SKM-1 (cell line): ENCODE data around the gene RFPL2.
"Not testable (repeated sequence)": the region's sequence is repeated elsewhere in the genome, so short reads cannot be mapped to it uniquely, and the experiment has no call there.

Source experiments
- DNase-seq: peaks from one replicate; lab custom pipeline; 2025; ENCODE audit not compliant: unreplicated experiment; lab: John Stamatoyannopoulos, UW

The RFPL2 gene

DNA sequence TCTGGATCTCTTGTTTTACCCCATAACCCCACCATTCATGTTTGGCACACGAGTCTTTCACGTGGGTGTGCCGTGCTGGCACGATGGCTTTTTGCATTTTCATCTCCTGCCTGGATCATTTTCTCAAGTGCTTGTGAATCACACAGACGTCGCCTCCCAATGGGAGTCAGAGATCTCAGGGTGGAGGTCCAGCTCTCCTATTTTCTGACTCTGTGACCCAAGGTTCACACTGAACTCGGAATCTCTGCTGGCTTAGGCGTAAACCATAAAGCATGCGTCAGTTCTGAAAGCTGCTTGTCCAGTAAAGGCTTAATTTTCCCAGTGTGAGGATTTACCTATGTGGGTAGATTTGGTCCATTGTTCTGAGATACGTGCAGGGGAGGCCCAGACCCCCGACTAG is 29.8 kb downstream of the RFPL2 start:
- no peak for DNase-seq

GRCh38 chr22:32165681-32166080 is 39.2 kb downstream of the RFPL2 start:
- DNase-seq, result no peak

DNA sequence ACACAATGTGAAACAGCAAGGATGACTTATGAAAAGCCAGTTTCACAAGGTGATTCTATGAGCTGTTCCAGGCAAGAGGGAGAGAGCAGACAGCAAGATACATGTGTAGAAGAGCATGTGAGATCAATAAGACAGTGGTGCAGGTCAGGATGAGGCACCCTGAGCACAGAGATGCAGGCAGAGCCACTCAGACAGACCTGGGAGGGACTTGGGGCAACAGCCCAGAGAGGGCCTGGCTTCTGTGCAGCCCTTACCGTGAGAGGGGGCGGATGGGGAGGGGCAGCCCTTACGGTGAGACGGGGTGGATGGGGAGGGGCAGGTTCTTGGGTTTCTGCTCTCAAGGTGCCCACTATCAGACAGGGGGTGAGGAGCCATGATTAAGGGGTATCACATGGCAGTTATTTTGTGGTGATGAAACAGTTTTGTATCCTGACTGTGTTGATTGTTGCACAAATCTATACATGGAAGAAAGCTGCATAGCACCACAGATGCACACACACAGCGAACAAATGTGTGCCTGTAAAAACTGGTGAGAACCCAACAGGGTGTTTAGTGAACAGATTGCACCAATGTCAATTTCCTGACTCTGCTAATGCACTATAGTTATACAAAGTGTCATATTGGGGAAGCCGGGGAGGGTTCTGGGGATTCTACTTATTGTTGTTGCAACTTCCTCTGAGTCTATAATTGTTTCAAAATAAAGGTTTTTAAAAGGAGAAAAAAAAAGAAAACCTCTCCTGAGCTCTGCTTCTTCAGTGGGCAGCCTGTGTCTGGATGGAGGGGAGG is 40.6 kb downstream of the RFPL2 start:
- peak; percentile 51 for DNase-seq

GRCh38 chr22:32160411-32160810 is 44.5 kb downstream of the RFPL2 start:
- not testable (repeated sequence) for DNase-seq

- no peak for DNase-seq
Measured at GRCh38 chr22:32158712-32159533, 46.0 kb downstream of the RFPL2 start, which contains the start of gene C22orf42. Gene C22orf42, minus strand, starts transcription at chr22:32159303. Its CDS starts 88 bp downstream, at chr22:32159215.

DNA sequence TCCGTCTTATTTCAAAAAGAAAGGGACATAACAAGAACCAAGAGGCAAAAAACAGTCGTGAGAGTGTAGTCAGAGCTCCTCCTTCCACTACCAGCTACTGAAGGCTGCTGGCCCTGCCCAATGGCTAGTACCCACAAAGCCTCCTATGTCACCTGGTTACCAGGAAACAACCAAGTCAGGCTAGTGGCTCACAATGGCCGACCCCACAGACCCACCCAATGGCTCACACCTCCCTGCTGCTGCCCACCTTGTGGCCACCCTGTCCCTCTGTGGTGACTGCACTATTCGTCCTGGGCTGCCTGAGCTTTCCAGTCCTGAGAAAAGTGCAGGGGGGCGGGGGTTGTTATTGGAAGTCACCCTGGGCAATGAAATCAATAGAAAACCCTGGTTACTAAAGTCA is 47.2 kb downstream of the RFPL2 start:
- not testable (repeated sequence) for DNase-seq

GRCh38 chr22:32154727-32155126 is 50.1 kb downstream of the RFPL2 start:
- DNase-seq, result not testable (repeated sequence)

GRCh38 chr22:32151641-32152040 is 53.2 kb downstream of the RFPL2 start:
- DNase-seq, result peak; percentile 13

GRCh38 chr22:32150647-32151046 is 54.2 kb downstream of the RFPL2 start:
- DNase-seq, result peak; percentile 3

DNA sequence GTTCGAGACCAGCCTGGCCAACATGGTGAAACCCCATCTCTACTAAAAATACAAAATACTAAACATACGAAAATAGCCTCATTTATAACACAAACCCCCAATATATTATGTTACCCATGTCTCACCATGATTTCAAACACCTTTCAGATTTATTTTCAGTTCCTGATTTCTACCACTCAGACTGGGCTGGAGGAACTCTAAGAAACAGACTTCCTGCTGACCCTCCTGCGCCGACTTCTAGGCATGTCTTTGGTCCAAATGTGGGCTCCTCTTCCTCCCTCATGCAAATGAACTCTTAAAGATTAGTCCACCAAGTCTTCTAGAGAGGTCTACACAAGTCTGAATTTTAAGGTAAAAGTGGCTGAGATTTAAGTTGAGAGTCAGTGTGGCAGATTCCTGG is 56.5 kb downstream of the RFPL2 start:
- not testable (repeated sequence) for DNase-seq

GRCh38 chr22:32147128-32147527 is 57.7 kb downstream of the RFPL2 start:
- not testable (repeated sequence) for DNase-seq

DNA sequence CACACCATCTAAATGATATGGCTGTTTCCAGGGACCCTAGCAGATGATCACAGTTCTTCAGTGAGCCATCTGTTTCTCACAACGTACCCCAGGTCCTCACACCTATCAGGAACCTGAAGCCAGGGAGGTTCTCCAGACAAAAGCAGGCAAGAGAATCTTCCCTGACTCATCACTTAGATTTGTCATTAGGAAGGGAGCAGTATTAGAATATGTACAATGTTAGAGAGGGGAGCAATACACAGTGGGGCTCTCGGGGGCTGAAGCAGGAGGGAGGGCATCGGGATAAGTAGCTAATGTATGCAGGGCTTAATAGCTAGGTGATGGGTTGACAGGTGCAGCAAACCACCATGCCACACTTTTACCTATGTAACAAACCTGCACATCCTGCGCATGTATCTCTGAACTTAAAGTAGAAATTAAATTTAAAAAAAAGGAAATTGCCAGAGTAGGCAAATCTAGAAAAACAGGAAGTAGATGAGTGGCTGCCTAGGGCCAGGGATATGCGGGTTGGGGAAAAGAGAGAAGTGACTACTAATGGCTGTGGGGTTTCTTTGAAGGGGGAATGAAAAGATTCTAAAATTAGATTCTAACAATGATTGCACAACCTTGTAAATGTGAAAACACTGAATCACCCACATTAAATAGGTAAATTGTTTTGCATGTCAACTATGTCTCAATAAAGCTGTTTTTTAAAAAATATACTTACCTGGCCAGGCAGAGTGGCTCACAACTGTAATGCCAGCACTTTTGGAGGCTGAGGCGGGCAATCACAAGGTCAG is 60.2 kb downstream of the RFPL2 start:
- DNase-seq, result peak; percentile 98

GRCh38 chr22:32142600-32142999 is 62.3 kb downstream of the RFPL2 start:
- no peak for DNase-seq

DNA sequence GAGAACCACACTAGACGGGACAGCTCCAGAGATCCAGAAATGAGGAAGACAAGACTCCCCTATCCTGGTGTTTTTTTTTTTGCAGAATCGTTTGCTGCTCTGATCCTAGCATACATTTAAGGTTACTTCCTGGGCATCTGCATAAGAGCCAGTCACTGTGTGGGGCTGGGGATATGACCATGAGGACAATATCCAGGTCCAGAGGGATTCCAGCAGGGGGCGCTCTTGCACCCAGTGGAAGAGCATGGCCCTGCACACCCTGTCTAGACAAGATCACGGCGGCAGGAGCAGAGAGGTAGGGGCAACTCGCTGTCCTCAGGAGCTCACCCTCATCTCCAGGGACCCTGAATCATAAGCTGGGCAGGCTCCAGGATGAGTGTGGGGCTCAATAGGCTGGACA is 64.2 kb downstream of the RFPL2 start:
- not testable (repeated sequence) for DNase-seq
